Left cardiac atrium (tissue), 4 donors: ENCODE measurements around the gene SMG6. TPM values are rescaled to one million over a fixed set of nuclear protein-coding genes. Genes with fewer than 3 reads are reported as not detected.
A peak's percentile ranks its signal among the peaks of the same experiment; 100 is the strongest.
"Not testable (repeated sequence)": the region's sequence is repeated elsewhere in the genome, so short reads cannot be mapped to it uniquely, and the experiment has no call there.

Experiments used
- ATAC-seq, 2 donors: fragments of 200-7000 bp; cut with Tn5 transposase; one replicate each; pipeline ENCODE4 v1.9.1; 2020; ENCODE audit warnings: mild to moderate bottlenecking in 2 of 2, moderate library complexity in 2 of 2
- DNase-seq: peaks from one replicate; pipeline ENCODE4 v3.0.0-alpha.2; 2020
- intact Hi-C, 2 donors: fragments of 100-400 bp; cut with DNase I; formaldehyde crosslinking; loops; one replicate each; pipeline versions ENCODE4 v1.14.1 to v1.15.1; 2022 to 2023
- total RNA-seq, 2 donors: library from RNA; stranded (reverse); fragmentation: NEBNext Ultra II Directional; extraction: Animal tissue kit (Norgen Biotek cat#: 25700); gene quantifications; one replicate each; pipeline ENCODE4 v1.2.1, GENCODE V29; 2021
- donor health status: DM: no; HTN: yes; CAD: no.
- donor health status: DM: no; HTN: yes; CAD: no; lungs with severe emphysema.
- donor health status: DM: yes; HTN: yes; CAD: no.
- donor health status: Dilated cardiomyopathy.

Gene SMG6
- total RNA-seq, 2 donors from 2014 or later: 22.3 to 23.0 TPM

DNA sequence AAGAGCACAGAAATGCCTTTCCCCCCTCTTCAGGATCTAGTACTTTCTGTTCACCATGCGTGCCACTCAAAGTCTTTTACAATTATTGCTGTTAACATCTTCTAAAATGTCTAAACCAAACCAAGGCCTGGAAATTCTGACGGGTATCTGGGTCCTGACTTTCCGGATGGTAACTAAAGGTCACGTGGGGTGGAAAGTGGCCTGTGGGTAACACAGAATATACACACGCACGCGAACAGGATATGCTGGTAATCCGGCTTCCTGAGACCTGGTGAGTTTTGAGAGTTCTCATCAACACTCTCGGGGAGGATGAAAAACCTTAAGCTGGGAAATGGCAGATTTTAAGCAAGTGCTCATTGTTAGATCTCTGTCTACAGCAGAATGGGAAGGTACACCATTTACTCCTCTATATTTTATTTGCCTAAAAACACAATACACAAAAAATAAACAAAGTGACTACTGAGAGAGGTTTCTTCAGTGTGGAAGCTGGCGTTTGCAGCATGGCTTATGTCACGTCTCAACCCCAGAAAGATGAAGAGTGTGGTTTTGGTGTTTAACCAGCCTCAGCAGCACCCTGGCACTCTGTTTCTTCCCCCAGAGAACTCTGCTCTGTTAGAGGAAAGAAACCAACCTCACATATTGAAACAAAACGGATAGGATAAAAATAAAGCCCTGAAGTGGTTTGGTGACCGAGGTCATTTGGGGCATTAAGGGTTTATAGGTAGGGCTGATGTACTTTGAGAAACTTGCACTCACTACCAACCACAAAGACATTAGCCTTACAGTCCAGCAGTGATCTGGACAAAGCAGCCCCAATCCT lies 37.3 kb downstream of the SMG6 start:
- peak; percentile 51 for DNase-seq
- intact Hi-C loops: no loop called here
- ATAC-seq: peak; percentile 33 to 74

DNA sequence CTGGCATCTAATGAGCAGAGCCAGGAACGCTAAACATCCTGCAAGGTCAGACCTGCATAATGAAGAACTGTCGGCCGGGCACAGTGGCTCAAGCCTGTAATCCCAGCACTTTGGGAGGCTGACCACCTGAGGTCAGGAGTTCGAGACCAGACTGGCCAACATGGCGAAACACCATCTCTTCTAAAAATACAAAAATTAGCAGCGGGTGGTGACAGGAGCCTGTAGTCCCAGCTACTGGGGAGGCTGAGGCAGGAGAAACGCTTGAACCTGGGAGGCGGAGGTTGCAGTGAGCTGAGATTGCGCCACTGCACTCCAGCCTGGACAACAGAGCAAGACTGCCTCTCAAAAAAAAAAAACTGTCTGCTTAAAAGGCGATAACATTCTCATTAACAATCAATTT lies 38.4 kb downstream of the SMG6 start:
- intact Hi-C loops: not testable (repeated sequence)

DNA sequence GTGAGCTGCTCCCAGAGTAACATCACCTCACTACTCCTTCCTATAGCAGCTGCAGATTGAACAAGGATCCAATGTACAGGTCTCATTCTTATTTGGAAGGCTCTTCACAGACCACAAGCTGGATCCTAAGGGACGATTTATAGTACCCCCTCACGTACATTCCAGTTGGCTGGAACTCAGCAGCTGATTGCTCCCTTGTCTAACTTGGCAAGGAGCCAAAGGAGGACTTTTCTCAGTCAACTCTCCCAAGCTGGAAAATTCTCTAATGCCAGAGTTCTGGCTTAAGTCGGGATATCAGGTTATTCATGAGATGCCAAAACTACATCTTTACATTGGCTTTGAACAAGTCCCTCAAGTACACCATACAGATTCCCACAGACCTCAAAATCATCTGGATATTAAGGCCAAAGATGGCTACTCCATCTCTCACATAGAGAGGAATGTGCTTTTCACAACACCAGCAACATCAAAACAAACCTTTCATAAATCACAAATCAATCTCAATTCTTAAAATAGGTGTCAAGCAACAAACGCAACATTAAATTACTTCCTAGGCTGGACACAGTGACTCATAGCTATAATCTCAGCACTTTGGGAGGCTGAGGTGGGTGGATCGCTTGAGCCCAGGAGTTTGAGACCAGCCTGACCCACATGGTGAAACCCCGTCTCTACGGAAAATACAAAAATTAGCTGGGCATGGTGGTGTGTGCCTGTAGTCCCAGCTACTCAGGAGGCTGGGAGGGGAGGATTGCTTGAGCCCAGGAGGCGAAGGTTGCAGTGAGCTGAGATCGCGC lies 39.3 kb downstream of the SMG6 start:
- DNase-seq (no peak), ATAC-seq (peak in 1 of 2 donors; percentile 59)
- intact Hi-C loops: no loop called here

More for the DNA sequence above, 38.4 kb downstream of the SMG6 start:
- ATAC-seq, DNase-seq: not testable (repeated sequence)

DNA sequence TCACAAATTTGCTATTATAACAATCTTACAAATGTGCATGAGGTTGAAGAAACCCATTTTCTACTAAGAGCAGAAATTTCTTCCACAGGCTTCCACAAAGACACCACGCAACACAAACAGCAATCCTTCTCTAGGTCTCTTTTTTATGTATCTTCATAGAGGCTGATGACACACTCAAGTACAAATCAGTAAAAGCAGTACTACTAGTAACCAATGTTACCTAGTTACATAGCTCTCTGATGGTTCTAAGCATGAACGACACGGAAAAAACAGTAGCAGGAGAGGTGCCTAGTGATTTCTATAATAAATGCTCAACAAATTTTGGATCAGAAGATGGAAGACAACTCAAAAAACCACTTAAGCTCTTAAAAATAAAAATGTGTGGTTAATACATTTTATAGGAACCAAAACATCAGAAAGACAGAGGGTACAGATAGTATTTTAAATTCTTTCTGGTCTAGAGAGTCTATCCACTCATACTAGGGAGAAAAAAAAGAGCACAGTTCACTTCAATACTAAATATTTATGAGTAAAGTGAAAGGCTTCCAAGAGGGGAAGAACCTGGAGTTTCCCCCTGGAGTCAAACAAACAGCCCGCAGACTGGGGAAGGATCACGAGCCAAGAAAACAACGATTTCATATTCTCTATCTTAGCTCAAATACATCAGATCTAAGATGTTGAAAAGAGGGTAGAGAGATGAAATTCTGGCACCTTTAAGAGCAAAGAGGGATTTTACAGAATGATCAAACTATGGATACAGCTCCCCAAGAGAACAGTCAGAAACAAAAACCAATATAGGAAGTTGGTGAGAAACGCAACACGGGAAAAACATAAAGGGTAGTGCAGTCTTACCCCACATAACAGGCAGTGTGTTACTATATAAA lies 40.2 kb downstream of the SMG6 start:
- intact Hi-C loops: no loop called here
- peak in 1 of 2 donors; percentile 57 for ATAC-seq
- no peak for DNase-seq

- intact Hi-C loops: no loop called here
- ATAC-seq (peak; percentile 41 to 67), DNase-seq (no peak)
Observed at GRCh38 chr17:2262135-2262587, 41.4 kb downstream of the SMG6 start.

- intact Hi-C loops: no loop called here
- no peak for ATAC-seq
Observed at GRCh38 chr17:2259769-2260536, 43.6 kb downstream of the SMG6 start.

GRCh38 chr17:2258830-2259229 lies 44.8 kb downstream of the SMG6 start:
- intact Hi-C loops, ATAC-seq, DNase-seq: not testable (repeated sequence)

More at GRCh38 chr17:2259769-2260536, 43.6 kb downstream of the SMG6 start:
- DNase-seq: no peak

DNA sequence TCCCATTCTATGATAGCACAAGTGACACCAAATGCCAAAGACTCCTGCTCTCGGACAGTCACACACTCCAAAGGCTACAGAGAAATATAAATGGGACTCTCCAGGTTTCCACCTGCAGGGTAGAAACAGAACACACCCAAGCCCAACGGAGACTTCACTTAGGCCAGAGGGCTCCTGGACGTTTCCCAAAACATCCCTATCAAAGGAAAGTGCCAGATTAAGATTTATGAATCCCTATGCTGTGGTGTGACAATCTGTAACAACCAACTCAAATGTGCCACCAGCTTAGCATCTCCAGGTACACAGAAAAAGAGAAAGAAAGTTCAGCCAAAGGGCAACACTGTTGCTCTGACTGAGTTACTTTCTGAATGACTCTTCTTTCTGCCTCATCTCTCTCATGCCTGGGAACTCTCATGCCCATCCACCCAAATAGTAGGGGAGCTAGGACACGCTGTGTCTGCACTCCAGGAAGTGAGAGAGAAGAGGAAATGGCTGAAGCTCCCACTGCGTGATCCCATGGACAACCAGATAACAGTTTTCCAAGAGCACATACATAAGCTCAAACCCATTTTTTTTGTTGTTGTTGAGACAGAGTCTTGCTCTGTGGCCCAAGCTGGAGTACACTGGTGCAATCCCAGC lies 49.7 kb downstream of the SMG6 start:
- DNase-seq (no peak), ATAC-seq (no peak)
- intact Hi-C loops: no loop called here

DNA sequence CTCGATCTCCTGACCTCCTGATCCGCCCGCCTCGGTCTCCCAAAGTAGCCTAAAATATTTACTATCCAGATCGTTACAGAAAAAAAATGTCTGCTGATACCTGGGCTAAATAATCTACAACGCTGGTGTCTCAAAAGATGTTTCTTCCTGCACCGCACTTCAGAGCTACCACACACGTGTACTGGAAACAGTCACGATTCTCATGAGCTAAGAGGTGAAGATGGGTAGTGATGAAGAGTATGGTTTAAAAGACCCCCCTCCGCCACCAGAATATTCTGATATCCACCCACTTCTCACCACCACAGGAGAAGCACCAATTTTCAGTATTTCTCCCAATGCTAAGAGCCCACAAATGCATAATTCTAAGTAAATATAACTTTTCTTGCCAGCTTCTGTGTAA lies 50.2 kb downstream of the SMG6 start:
- DNase-seq (no peak), ATAC-seq (no peak)
- intact Hi-C loops: no loop called here

- intact Hi-C loops: no loop called here
- ATAC-seq (no peak), DNase-seq (no peak)
Observed at GRCh38 chr17:2251098-2251497, 52.5 kb downstream of the SMG6 start.

- intact Hi-C loops: no loop called here
- no peak for ATAC-seq
- DNase-seq: no peak
Observed at GRCh38 chr17:2250140-2251095, 53.2 kb downstream of the SMG6 start.

DNA sequence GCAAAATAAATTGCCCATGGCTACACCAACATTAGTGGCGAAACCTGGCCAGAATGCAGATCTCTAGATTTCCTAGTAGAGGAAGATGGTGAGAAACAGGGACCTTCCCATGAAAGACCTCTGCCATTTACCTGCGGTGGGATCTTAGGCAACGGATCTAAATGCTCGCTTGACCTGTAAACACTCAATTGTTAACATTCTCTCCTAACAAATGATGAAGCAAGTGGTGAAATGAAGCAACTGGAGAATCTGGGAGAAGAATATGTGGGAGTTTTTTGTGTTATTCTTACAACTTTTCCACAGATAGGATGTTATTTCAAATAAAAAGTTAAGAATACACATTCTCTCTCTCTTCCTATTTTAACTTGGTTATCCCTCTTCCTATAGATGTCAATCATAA lies 56.6 kb downstream of the SMG6 start:
- DNase-seq (no peak), ATAC-seq (no peak)
- intact Hi-C loops: loop anchor here in 1 of 2 donors (10.0 kb wide), 1 partner anchor 152 kb away; no protein-coding TSS in a partner anchor

DNA sequence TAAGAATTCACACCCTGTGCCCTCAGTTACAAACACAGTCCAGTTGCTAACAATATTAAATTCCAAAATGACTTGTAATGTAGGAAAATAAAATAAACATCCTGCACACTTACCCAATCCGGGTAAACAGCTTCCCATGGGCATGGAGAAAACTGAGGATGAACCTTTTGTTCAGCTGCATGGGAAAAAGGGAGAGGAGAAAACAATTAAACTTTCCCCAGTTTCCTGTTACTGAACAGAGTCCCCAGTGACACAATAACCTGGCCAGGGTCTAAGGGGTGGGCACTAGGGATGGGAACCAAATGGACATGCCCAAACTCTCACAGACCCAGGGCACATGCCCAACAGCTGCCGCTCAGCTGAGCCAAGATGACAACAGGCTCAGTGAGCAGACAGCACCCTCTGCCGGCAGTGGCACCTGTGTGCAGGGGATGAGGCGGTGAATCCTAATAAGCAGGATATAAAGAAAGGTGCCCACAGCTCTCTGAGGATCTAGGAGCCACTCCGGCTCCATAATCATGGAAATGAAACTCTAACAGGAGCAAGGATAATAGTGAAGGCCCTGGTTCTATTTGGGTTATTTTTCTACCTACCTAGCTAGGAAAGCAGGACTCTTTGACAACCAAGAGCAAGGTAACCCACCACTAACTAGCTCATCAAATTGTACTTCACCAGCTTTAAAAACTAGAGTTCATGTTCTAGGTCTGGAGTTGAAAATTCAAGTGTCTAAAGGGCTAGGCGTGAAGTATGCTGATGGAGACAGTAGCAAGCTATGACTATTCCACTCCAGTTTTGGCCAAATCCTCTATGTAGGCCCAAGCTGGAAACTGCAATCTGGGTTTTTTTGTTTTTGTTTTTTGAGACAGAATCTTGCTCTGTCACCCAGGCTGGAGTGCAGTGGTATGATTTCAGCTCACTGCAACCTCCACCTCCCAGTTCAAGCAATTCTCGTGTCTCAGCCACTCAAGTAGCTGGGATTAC lies 58.8 kb downstream of the SMG6 start:
- DNase-seq (peak; percentile 90), ATAC-seq (peak; percentile 90 to 95)
- intact Hi-C loops: loop anchor here (2.0 to 10.0 kb wide), 3 partner anchors 150 to 190 kb away; partner anchors contain the start of gene HIC1 (in 2 of the 2)

DNA sequence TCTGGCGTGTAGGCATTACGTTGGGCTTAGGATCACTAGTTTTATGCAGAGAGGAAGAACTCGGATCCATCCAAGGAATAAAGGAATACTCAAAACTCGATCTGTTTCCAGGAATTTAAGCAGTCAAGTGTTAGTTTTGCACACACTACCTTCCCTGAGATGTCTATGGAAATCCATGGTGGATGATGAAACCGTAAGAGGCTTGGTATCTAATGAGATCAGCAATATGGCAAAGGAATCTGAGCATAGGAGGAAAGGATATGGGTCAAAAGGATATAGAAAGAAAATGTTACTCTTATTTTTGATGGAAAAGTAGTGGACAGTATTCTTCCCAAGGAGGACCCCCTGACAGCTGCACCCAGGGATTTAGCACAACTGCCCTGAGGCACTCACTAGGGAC lies 59.6 kb downstream of the SMG6 start:
- ATAC-seq: no peak
- no peak for DNase-seq
- intact Hi-C loops: loop anchor here (2.0 to 10.0 kb wide), 3 partner anchors 149 to 189 kb away; partner anchors contain the start of gene HIC1 (in 2 of the 2)

DNA sequence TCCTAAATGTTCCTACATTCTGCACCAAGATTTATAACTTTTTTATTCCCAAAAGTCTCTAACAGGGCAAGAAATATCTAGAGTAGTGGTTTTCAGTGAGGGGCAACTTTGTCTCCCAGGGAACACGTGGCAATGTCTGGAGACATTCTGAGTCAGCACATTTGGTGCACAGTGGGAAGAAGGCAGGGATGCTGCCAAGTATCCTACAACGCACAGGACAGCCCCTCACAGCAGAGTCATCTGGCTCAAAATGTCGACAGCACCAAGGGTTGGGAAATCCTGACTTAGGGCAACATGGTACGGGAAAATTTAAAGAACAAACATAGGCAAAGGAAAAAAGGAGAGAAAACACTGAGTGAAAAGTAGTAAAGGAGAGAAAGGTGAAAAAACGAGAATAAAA lies 61.8 kb downstream of the SMG6 start:
- intact Hi-C loops: loop anchor here in 1 of 2 donors (10.0 kb wide), 1 partner anchor 147 kb away; no protein-coding TSS in a partner anchor
- DNase-seq (no peak), ATAC-seq (no peak)
